ENCODE measurements around the gene GJC2. TPM values are rescaled to one million over a fixed set of nuclear protein-coding genes. Genes with fewer than 3 reads are reported as not detected.

Gene GJC2
- polyA plus RNA-seq, 1 donor from 2014 or later: 2.3 TPM

DNA sequence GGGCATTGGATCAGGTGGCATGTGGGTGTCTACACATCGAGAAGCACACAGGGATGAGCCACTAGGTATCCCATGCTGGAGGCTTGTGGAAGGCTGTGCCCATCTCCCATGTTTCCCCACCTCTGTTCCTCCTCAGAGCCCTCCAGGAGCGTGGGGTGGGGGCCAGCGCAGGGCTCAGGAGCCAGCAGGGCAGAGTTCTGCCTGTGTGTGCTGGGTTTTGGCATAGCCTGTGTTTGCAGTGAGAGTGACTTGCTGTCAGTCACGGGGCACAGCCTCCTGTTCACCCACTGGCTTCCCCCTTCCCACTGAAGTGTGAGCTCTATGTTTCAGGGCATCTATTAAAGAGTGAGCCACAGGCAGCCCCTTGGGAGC lies 26.3 kb downstream of the GJC2 start:
- Histone ChIP-seq H3K27ac (ENCODE audit: low read length) (no peak overlapping the region), H3K4me2 (ENCODE audit: low read length) (no peak overlapping the region), H3K9ac (ENCODE audit: low read length) (no peak overlapping the region), H3K9me2 (ENCODE audit: insufficient read depth, low read length) (no peaks in the 10 kb centered on the region), H3F3A (ENCODE audit: insufficient read depth, low read length, poor library complexity, severe bottlenecking) (no peaks in the 10 kb centered on the region), H3K36me3 (ENCODE audit: insufficient read depth, low read length) (no peaks in the 10 kb centered on the region), H3K27me3 (ENCODE audit: insufficient read depth, low read depth, low read length) (no peaks in the 10 kb centered on the region), H4K20me1 (ENCODE audit: insufficient read depth) (no peaks in the 10 kb centered on the region), H3K9me3 (ENCODE audit: low read length) (no peaks in the 10 kb centered on the region), H3K4me3 (ENCODE audit: low read length) (no peak overlapping the region), H3K79me2 (replicated peaks; ENCODE audit: insufficient read depth, low read length) (no peaks in the 10 kb centered on the region), H2AFZ (ENCODE audit: low read depth, low read length) (no peak overlapping the region)
- TF ChIP-seq EZH2 (IDR thresholded peaks at IDR 0.05; ENCODE audit: borderline replicate concordance, insufficient read depth, low read length, poor library complexity, severe bottlenecking): no peak
- no peak for TF ChIP-seq EP300 (conservative IDR thresholded peaks at IDR 0.05; ENCODE audit: poor library complexity, severe bottlenecking)
- no peak for TF ChIP-seq RAD21 (conservative IDR thresholded peaks at IDR 0.05)
- TF ChIP-seq, protein P1, sequence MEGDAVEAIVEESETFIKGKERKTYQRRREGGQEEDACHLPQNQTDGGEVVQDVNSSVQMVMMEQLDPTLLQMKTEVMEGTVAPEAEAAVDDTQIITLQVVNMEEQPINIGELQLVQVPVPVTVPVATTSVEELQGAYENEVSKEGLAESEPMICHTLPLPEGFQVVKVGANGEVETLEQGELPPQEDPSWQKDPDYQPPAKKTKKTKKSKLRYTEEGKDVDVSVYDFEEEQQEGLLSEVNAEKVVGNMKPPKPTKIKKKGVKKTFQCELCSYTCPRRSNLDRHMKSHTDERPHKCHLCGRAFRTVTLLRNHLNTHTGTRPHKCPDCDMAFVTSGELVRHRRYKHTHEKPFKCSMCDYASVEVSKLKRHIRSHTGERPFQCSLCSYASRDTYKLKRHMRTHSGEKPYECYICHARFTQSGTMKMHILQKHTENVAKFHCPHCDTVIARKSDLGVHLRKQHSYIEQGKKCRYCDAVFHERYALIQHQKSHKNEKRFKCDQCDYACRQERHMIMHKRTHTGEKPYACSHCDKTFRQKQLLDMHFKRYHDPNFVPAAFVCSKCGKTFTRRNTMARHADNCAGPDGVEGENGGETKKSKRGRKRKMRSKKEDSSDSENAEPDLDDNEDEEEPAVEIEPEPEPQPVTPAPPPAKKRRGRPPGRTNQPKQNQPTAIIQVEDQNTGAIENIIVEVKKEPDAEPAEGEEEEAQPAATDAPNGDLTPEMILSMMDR (IDR thresholded peaks at IDR 0.05; ENCODE audit: poor library complexity, severe bottlenecking): no peak
- TF ChIP-seq POLR2AphosphoS5 (IDR thresholded peaks at IDR 0.05): no peak
- TF ChIP-seq REST (IDR thresholded peaks at IDR 0.05; ENCODE audit: borderline replicate concordance): no peak
- no peak for TF ChIP-seq MXI1 (conservative IDR thresholded peaks at IDR 0.05; ENCODE audit: poor library complexity, severe bottlenecking)
- no peak for TF ChIP-seq SMC3 (conservative IDR thresholded peaks at IDR 0.05; ENCODE audit: poor library complexity)
- TF ChIP-seq TAF1 (IDR thresholded peaks at IDR 0.05; ENCODE audit: low read depth): no peak

GRCh38 chr1:228176461-228177182 lies 26.9 kb downstream of the GJC2 start:
- Histone ChIP-seq H3K4me2 (ENCODE audit: low read length) (no peak overlapping the region), H3K27ac (ENCODE audit: low read length) (no peak overlapping the region), H3K79me2 (replicated peaks; ENCODE audit: insufficient read depth, low read length) (no peaks in the 10 kb centered on the region), H3K27me3 (ENCODE audit: insufficient read depth, low read depth, low read length) (no peaks in the 10 kb centered on the region), H4K20me1 (ENCODE audit: insufficient read depth) (no peaks in the 10 kb centered on the region), H3F3A (ENCODE audit: insufficient read depth, low read length, poor library complexity, severe bottlenecking) (no peaks in the 10 kb centered on the region), H3K9ac (ENCODE audit: low read length) (no peak overlapping the region), H3K9me3 (ENCODE audit: low read length) (no peaks in the 10 kb centered on the region), H3K36me3 (ENCODE audit: insufficient read depth, low read length) (no peaks in the 10 kb centered on the region), H3K4me3 (ENCODE audit: low read length) (no peak overlapping the region), H2AFZ (ENCODE audit: low read depth, low read length) (no peak overlapping the region), H3K9me2 (ENCODE audit: insufficient read depth, low read length) (no peaks in the 10 kb centered on the region)
- TF ChIP-seq EZH2 (IDR thresholded peaks at IDR 0.05; ENCODE audit: borderline replicate concordance, insufficient read depth, low read length, poor library complexity, severe bottlenecking) (no peak), POLR2AphosphoS5 (IDR thresholded peaks at IDR 0.05) (no peak), EP300 (conservative IDR thresholded peaks at IDR 0.05; ENCODE audit: poor library complexity, severe bottlenecking) (no peak), TAF1 (IDR thresholded peaks at IDR 0.05; ENCODE audit: low read depth) (no peak), RAD21 (conservative IDR thresholded peaks at IDR 0.05) (no peak), REST (IDR thresholded peaks at IDR 0.05; ENCODE audit: borderline replicate concordance) (no peak), SMC3 (conservative IDR thresholded peaks at IDR 0.05; ENCODE audit: poor library complexity) (no peak), MXI1 (conservative IDR thresholded peaks at IDR 0.05; ENCODE audit: poor library complexity, severe bottlenecking) (no peak)
- TF ChIP-seq, protein P1 (IDR thresholded peaks at IDR 0.05; ENCODE audit: poor library complexity, severe bottlenecking): no peak

All from neural cell (in vitro differentiated cells).